Endothelial cell (in vitro differentiated cells): ENCODE measurements around the gene SIRT6. TPM values are rescaled to one million over a fixed set of nuclear protein-coding genes. Genes with fewer than 3 reads are reported as not detected.

Experiments used
- DNase-seq: peaks from one replicate; pipeline ENCODE4 v3.0.0; 2021; ENCODE audit warnings: low spot score
- H3K27ac Mint-ChIP-seq: one replicate; pipeline ENCODE4 v1.8.0; 2021; ENCODE audit warnings: mixed read lengths, inconsistent platforms; ENCODE audit not compliant: unreplicated experiment
- H3K27me3 Mint-ChIP-seq: one replicate; pipeline ENCODE4 v1.8.0; 2021; ENCODE audit warnings: mild to moderate bottlenecking, moderate library complexity, mixed read lengths, inconsistent platforms; ENCODE audit not compliant: unreplicated experiment
- H3K36me3 Mint-ChIP-seq: one replicate; pipeline ENCODE4 v1.8.0; 2021; ENCODE audit warnings: mild to moderate bottlenecking, low read depth, mixed read lengths, inconsistent platforms; ENCODE audit not compliant: unreplicated experiment
- H3K4me1 Mint-ChIP-seq: one replicate; pipeline ENCODE4 v1.8.0; 2021; ENCODE audit warnings: mild to moderate bottlenecking, mixed read lengths, inconsistent platforms; ENCODE audit not compliant: unreplicated experiment
- H3K4me3 Mint-ChIP-seq: one replicate; pipeline ENCODE4 v1.8.0; 2021; ENCODE audit warnings: mild to moderate bottlenecking, mixed read lengths, inconsistent platforms; ENCODE audit not compliant: unreplicated experiment
- H3K9me3 Mint-ChIP-seq: one replicate; pipeline ENCODE4 v1.8.0; 2021; ENCODE audit warnings: mixed read lengths, inconsistent platforms; ENCODE audit not compliant: unreplicated experiment
- total RNA-seq: library from RNA; stranded (reverse); fragmentation: NEBNext Ultra II Directional; extraction: Animal tissue kit (Norgen Biotek cat#: 25700); gene quantifications from one replicate; pipeline ENCODE4 v1.2.1, GENCODE V29; 2021; ENCODE audit not compliant: unreplicated experiment
- TF ChIP-seq, protein P1 (sequence below): fragments of 200-600 bp; sonication (generic); IDR thresholded peaks from one replicate; pipeline ENCODE4 v1.5.0; 2021; ENCODE audit warnings: antibody characterized with exemption; ENCODE audit not compliant: unreplicated experiment

Gene SIRT6
- total RNA-seq, 1 donor from 2014 or later: 24.6 TPM

DNA sequence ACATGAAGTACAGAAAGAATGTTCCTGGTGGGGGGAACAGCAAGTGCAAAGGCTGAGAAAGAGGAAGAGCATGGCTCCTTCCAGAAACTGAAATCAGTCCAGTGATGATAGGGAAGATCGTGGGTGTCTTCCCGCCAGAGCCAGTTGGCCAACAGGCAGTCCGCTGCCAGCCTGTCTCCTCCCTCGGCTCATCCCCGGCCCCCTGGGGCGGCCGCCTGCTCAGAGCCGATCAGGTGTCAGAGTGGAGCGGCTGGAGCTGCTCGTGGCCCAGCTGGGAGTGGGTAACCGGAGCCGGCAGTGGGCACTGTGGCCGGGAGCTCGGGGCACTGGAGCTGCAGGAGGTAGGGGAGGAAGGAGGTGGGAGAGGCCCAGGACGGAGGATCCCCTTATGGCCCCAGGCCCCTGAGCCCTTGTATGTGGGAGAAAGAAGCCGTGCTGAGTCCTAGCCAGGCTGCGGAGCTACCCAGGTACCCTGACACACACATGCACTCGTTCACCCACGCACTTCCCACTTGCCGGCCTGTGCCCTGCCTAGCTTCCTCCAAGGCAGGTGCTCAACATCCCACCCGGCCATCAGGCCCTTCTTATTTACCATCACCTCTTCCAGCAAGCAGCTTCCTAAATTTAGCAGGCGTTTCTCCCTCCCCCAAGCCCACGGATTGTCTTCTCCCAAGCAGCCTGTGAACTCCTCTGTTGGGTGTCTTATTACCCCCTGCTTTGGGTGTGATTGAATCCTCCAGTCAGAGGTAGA is 1.8 kb upstream of the SIRT6 start:
- no peak for DNase-seq
- H3K4me3 Mint-ChIP-seq: no peak overlapping the region
- H3K27ac Mint-ChIP-seq: no peak overlapping the region
- peaks cover 3% of the 10 kb centered on the region for H3K27me3 Mint-ChIP-seq
- TF ChIP-seq, protein P1, sequence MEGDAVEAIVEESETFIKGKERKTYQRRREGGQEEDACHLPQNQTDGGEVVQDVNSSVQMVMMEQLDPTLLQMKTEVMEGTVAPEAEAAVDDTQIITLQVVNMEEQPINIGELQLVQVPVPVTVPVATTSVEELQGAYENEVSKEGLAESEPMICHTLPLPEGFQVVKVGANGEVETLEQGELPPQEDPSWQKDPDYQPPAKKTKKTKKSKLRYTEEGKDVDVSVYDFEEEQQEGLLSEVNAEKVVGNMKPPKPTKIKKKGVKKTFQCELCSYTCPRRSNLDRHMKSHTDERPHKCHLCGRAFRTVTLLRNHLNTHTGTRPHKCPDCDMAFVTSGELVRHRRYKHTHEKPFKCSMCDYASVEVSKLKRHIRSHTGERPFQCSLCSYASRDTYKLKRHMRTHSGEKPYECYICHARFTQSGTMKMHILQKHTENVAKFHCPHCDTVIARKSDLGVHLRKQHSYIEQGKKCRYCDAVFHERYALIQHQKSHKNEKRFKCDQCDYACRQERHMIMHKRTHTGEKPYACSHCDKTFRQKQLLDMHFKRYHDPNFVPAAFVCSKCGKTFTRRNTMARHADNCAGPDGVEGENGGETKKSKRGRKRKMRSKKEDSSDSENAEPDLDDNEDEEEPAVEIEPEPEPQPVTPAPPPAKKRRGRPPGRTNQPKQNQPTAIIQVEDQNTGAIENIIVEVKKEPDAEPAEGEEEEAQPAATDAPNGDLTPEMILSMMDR: no peak
- H3K36me3 Mint-ChIP-seq: no peaks in the 10 kb centered on the region
- peaks cover 3% of the 10 kb centered on the region for H3K4me1 Mint-ChIP-seq
- H3K9me3 Mint-ChIP-seq: no peaks in the 10 kb centered on the region

DNA sequence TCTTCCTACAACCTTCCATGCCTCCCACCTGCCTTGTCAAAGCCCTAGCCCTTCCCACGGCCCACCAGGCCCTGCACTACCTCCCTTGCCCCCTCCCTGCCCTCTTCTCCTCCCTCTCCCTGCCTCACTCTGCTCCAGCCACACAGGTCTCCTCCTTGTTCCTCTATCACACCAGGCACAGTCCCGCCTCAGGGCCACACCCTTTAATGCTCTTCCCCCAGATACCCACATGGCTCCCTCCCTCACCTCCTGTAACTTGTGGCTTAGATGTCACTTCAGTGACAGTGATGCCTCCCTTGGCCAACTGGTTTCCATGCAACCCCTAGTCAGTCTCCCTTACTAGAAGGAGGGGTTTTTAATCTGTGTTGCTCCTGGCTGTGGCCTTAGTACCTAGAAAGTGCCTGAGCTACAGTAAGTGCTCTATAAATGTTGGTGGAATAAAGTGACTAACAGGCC is 1.3 kb downstream of the SIRT6 start:
- TF ChIP-seq, protein P1: no peak
- Mint-ChIP-seq H3K36me3 (peaks cover 3% of the 10 kb centered on the region), H3K4me1 (peaks cover 3% of the 10 kb centered on the region), H3K27ac (peak overlapping the region; percentile 13), H3K4me3 (peak overlapping the region; percentile 56), H3K27me3 (peaks cover 4% of the 10 kb centered on the region), H3K9me3 (no peaks in the 10 kb centered on the region)
- no peak for DNase-seq

DNA sequence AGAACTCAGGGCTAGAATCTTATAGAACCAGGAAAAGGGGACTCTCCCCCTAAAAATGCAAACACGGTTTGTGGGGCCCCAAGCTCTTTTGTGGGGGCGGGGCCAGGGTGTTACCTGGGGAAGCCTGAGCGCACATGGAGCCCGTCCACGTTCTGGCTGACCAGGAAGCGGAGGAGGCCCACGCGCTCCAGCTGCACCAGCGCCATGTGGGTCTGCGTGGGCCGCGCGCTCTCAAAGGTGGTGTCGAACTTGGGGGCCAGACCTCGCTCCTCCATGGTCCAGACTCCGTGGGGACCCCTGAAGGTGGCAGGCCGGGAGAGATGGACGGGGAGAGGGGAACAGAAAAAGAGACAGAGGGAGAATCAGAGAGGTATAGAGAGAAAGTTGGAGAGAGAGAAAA is 3.4 kb downstream of the SIRT6 start:
- Mint-ChIP-seq H3K4me1 (peaks cover 3% of the 10 kb centered on the region), H3K9me3 (no peaks in the 10 kb centered on the region), H3K27ac (peak overlapping the region; percentile 54), H3K27me3 (peaks cover 3% of the 10 kb centered on the region), H3K36me3 (peaks cover 3% of the 10 kb centered on the region), H3K4me3 (peak overlapping the region; percentile 31)
- no peak for DNase-seq
- TF ChIP-seq, protein P1: no peak

DNA sequence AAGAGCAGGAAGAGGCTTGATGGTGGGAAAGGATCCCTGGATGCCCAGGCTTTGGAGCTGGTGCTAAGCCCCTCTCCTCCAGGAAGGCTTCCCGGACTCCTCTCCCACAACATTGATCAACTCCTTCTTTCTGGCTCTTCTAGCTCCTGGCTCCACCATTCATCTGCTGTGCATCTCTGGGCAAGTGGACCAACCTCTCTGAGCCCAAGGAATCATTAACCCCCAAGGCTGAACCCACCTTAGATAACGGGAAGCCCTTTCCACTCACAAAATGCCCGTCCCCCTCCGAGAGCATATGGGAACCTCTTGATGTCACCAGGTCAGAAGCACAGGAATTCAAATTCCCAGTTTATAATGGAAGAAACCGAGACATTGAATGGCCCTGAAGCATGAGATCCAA is 5.2 kb downstream of the SIRT6 start:
- peaks cover 6% of the 10 kb centered on the region for H3K27me3 Mint-ChIP-seq
- no peak overlapping the region for H3K27ac Mint-ChIP-seq
- TF ChIP-seq, protein P1: no peak
- H3K9me3 Mint-ChIP-seq: no peaks in the 10 kb centered on the region
- no peak overlapping the region for H3K4me3 Mint-ChIP-seq
- peaks cover 3% of the 10 kb centered on the region for H3K36me3 Mint-ChIP-seq
- no peak for DNase-seq
- peaks cover 4% of the 10 kb centered on the region for H3K4me1 Mint-ChIP-seq

DNA sequence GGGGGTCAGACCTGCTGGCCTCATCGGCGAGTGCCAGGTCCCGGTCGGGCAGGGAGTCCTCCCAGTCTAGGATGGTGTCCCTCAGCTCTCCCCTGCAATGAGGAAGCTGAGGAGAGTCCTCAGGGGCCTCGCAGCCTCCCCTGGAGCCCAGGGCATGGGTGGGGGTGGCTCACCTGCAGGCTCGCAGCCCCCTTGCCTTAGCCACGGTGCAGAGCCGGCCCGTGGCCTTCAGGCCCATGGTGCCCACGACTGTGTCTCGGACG is 6.8 kb downstream of the SIRT6 start:
- Mint-ChIP-seq H3K4me3 (no peak overlapping the region), H3K27me3 (peaks cover 8% of the 10 kb centered on the region)
- DNase-seq: no peak

More for the DNA sequence above, 6.8 kb downstream of the SIRT6 start:
- Mint-ChIP-seq H3K9me3 (no peaks in the 10 kb centered on the region), H3K27ac (no peak overlapping the region), H3K36me3 (peaks cover 3% of the 10 kb centered on the region), H3K4me1 (peaks cover 3% of the 10 kb centered on the region)
- TF ChIP-seq, protein P1: no peak
